SK-N-SH (cell line): ENCODE data around the gene HSPB9. TPM values are rescaled to one million over a fixed set of nuclear protein-coding genes. Genes with fewer than 3 reads are reported as not detected.

Source experiments
- CTCF ChIA-PET: fragments of 300-600, 350-600 bp; formaldehyde crosslinking; extraction: SDS; loops from one replicate; lab custom pipeline; 2021; lab: Yijun Ruan, JAX
- POLR2A ChIA-PET: fragments of 350-600 bp; sonication (Branson Sonifier 250); formaldehyde crosslinking; extraction: SDS; loops from one replicate; lab custom pipeline; 2020; ENCODE audit warnings: antibody characterized with exemption, inconsistent platforms; lab: Yijun Ruan, JAX
- DNase-seq: peaks from one replicate; pipeline ENCODE4 v3.0.0; 2012
- H2AFZ ChIP-seq: fragments of 200-600 bp; sonication (generic); 2 replicates; pipeline ENCODE4 v1.8.1; 2016; ENCODE audit warnings: antibody characterized with exemption, mild to moderate bottlenecking, low read depth
- H3F3A ChIP-seq: fragments of 200-600 bp; sonication (generic); replicated peaks from 2 replicates; pipeline ENCODE3; 2016; ENCODE audit warnings: antibody characterized with exemption, mild to moderate bottlenecking; ENCODE audit not compliant: insufficient read depth
- H3K27ac ChIP-seq, 2 experiments: fragments of 200-500 bp in 1 of 2; fragments of 200-600 bp in 1 of 2; sonication (Bioruptor generic) in 1 of 2; sonication (generic), shearing (Covaris generic) in 1 of 2; 2 replicates each; pipeline versions ENCODE4 v1.5.1 to v1.6.1; 2014 to 2016; ENCODE audit warnings: low read depth in 2 of 2, inconsistent platforms in 1 of 2, low read length in 1 of 2, mild to moderate bottlenecking in 1 of 2, mixed read lengths in 1 of 2
- H3K27me3 ChIP-seq: fragments of 200-600 bp; sonication (generic), shearing (Covaris generic); 2 replicates; pipeline ENCODE4 v1.6.1; 2016; ENCODE audit warnings: mixed run types; ENCODE audit not compliant: insufficient read depth
- H3K36me3 ChIP-seq, 2 experiments: fragments of 200-500 bp in 1 of 2; fragments of 200-600 bp in 1 of 2; sonication (Bioruptor generic) in 1 of 2; sonication (generic) in 1 of 2; replicated peaks in 1 of 2; 2 replicates each; pipeline versions ENCODE3 to v1.5.1; 2014 to 2016; ENCODE audit warnings: low read length in 1 of 2, mild to moderate bottlenecking in 1 of 2; ENCODE audit not compliant: insufficient read depth in 2 of 2, control insufficient read depth in 1 of 2
- H3K4me1 ChIP-seq, 2 experiments: fragments of 200-500 bp in 1 of 2; fragments of 200-600 bp in 1 of 2; sonication (Bioruptor generic) in 1 of 2; sonication (generic), shearing (Covaris generic) in 1 of 2; 2 replicates each; pipeline versions ENCODE4 v1.5.1 to v1.6.1; 2014 to 2016; ENCODE audit warnings: low read depth in 1 of 2, low read length in 1 of 2, mixed run types in 1 of 2; ENCODE audit not compliant: insufficient read depth in 2 of 2, control insufficient read depth in 1 of 2
- H3K4me2 ChIP-seq: fragments of 200-600 bp; sonication (generic), shearing (Covaris generic); 2 replicates; pipeline ENCODE4 v1.6.1; 2017; ENCODE audit warnings: mixed run types
- H3K4me3 ChIP-seq, 2 experiments: fragments of 200-500 bp in 1 of 2; fragments of 200-600 bp in 1 of 2; sonication (Bioruptor generic) in 1 of 2; sonication (generic), shearing (Covaris generic) in 1 of 2; 2 replicates each; pipeline versions ENCODE4 v1.5.1 to v1.8.1; 2014 to 2016; ENCODE audit warnings: low read depth in 2 of 2, inconsistent platforms in 1 of 2, low read length in 1 of 2, mild to moderate bottlenecking in 1 of 2, mixed read lengths in 1 of 2, moderate library complexity in 1 of 2
- H3K79me2 ChIP-seq: fragments of 200-600 bp; sonication (generic); 2 replicates; pipeline ENCODE4 v1.8.1; 2017; ENCODE audit warnings: mild to moderate bottlenecking; ENCODE audit not compliant: insufficient read depth
- H3K9ac ChIP-seq: fragments of 200-600 bp; sonication (generic); 2 replicates; pipeline ENCODE4 v1.6.1; 2017; ENCODE audit warnings: mixed run types
- H3K9me2 ChIP-seq: fragments of 200-600 bp; sonication (generic); 2 replicates; pipeline ENCODE4 v1.6.1; 2017; ENCODE audit warnings: mixed run types
- H3K9me3 ChIP-seq: fragments of 200-600 bp; sonication (generic); 2 replicates; pipeline ENCODE4 v1.6.1; 2017; ENCODE audit warnings: mixed run types, mild to moderate bottlenecking, moderate library complexity
- H4K20me1 ChIP-seq: fragments of 200-600 bp; sonication (generic); 2 replicates; pipeline ENCODE4 v1.6.1; 2017; ENCODE audit warnings: mild to moderate bottlenecking, mixed run types; ENCODE audit not compliant: insufficient read depth
- FOSL2 ChIP-seq: IDR thresholded peaks from 2 replicates; pipeline ENCODE4 v1.4.0; 2012; ENCODE audit warnings: low read depth, mild to moderate bottlenecking, moderate library complexity, borderline replicate concordance
- GABPA ChIP-seq: IDR thresholded peaks from 2 replicates; pipeline ENCODE4 v1.4.0; 2012; ENCODE audit warnings: low read depth, mild to moderate bottlenecking
- MXI1 ChIP-seq: IDR thresholded peaks from 2 replicates; pipeline ENCODE4 v1.6.1; 2012; ENCODE audit warnings: mild to moderate bottlenecking, low read depth, low read length, improper control_type of control experiment
- NFIC ChIP-seq: IDR thresholded peaks from 2 replicates; pipeline ENCODE4 v1.4.0; 2012; ENCODE audit warnings: borderline replicate concordance
- NRF1 ChIP-seq: IDR thresholded peaks from 2 replicates; pipeline ENCODE4 v1.6.1; 2012; ENCODE audit warnings: low read depth, mild to moderate bottlenecking, low read length
- RCOR1 ChIP-seq: fragments of 150-350 bp; IDR thresholded peaks from 2 replicates; pipeline ENCODE4 v1.6.1; 2017; ENCODE audit warnings: antibody characterized with exemption, low read length
- RFX5 ChIP-seq: IDR thresholded peaks from 2 replicates; pipeline ENCODE4 v1.6.1; 2012; ENCODE audit warnings: mild to moderate bottlenecking, improper control_type of control experiment, low read length
- RXRA ChIP-seq: IDR thresholded peaks from 2 replicates; pipeline ENCODE4 v1.4.0; 2012; ENCODE audit warnings: low read depth, mild to moderate bottlenecking, borderline replicate concordance
- TEAD4 ChIP-seq: IDR thresholded peaks from 2 replicates; pipeline ENCODE4 v1.4.0; 2012; ENCODE audit warnings: mild to moderate bottlenecking, borderline replicate concordance; ENCODE audit not compliant: insufficient read depth
- YY1 ChIP-seq: IDR thresholded peaks from 2 replicates; pipeline ENCODE4 v1.4.0; 2012; ENCODE audit warnings: low read depth, mild to moderate bottlenecking
- WGBS: methylation state at CpG from one replicate; pipeline ENCODE4 v1.1.6; 2017; ENCODE audit warnings: low lambda C conversion rate; 5-methylcytosine and 5-hydroxymethylcytosine counted together
- polyA plus RNA-seq, 3 experiments: library from polyadenylated mRNA; depleted of rRNA; stranded (reverse); fragments of >200 nt; gene quantifications; 2 replicates each; pipeline ENCODE4 v1.2.3, GENCODE V29; 2012
- TF ChIP-seq, protein P1 (sequence below): IDR thresholded peaks from 2 replicates; pipeline ENCODE4; 2012
- TF ChIP-seq, protein P2 (sequence below): IDR thresholded peaks from 2 replicates; pipeline ENCODE4 v1.6.1; 2012; ENCODE audit warnings: mild to moderate bottlenecking, low read depth, low read length, moderate library complexity
- TF ChIP-seq, protein P3 (sequence below): fragments of 150-350 bp; IDR thresholded peaks from 2 replicates; pipeline ENCODE4 v1.6.1; 2017; ENCODE audit warnings: antibody characterized with exemption, low read length, low read depth, borderline replicate concordance
- TF ChIP-seq, protein P4 (sequence below): fragments of 150-350 bp; IDR thresholded peaks from 2 replicates; pipeline ENCODE4 v1.6.1; 2016; ENCODE audit warnings: mild to moderate bottlenecking, low read depth, low read length
- TF ChIP-seq, protein P5 (sequence below): fragments of 200-600 bp; sonication (generic); IDR thresholded peaks from 2 replicates; pipeline ENCODE4 v1.6.1; 2017; ENCODE audit warnings: antibody characterized with exemption, mild to moderate bottlenecking, moderate library complexity
- TF ChIP-seq, protein P6 (sequence below): IDR thresholded peaks from 2 replicates; pipeline ENCODE4 v1.4.0; 2012; ENCODE audit warnings: low read depth
- TF ChIP-seq, protein P7 (sequence below): IDR thresholded peaks from 2 replicates; pipeline ENCODE4 v1.4.0; 2012; ENCODE audit warnings: low read depth, borderline replicate concordance

The HSPB9 gene
- polyA plus RNA-seq, 1 of the 3 experiments (the other 2 are of a cell fraction): 0.05 TPM

DNA sequence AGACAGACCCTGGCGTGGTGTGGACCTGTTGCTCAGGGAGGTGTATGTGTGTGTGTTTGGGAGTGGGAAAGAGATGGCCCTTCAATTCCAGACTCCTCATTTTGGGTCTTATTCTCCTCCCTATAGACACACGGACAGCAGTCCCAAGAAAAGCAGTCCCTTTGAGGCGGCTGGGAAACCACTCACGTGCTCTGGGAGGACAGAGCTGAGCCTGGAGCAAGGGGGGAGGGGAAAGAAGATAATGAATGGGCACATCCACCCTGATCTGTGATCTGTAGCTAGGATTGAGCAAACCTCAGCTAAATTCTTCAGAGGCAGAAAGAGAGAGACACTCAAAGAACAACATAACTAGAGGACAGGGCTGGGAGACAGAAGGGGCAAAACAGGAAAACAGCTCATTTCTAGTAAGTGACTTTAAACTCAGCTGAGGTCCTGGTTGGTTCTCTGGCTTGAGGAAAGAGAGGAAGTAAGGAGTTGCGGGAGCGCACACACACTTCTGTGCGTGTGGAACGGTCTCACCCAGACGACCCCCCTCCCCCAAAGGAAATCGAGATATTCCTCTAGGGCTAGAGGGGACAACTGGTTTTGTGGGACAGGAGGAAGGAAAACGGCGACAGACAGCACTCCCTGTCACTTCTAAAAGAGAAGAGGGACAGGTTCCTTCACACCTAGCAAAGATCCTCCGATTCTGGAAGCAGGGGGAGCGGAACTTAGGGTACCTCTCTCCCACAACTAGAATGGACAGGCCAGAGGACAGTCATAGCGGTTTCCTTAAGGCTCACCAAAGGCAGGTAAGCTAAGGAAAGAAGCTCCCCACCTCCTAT, 31.5 kb downstream of the HSPB9 start:
- H4K20me1 ChIP-seq: peaks cover 47% of the 10 kb centered on the region
- DNase-seq: no peak
- no peaks in the 10 kb centered on the region for H3K27me3 ChIP-seq
- peak overlapping the region; percentile 90 to 99 for H3K4me3 ChIP-seq
- no peaks in the 10 kb centered on the region for H3K9me2 ChIP-seq
- H3K27ac ChIP-seq: peak overlapping the region; percentile 58 to 68
- peaks cover 2% of the 10 kb centered on the region for H3F3A ChIP-seq
- WGBS: 6% methylated on average over 13 of the region's 15 CpGs
- H3K79me2 ChIP-seq: peaks cover 57% of the 10 kb centered on the region
- H3K4me1 ChIP-seq: peaks cover 11 to 17% of the 10 kb centered on the region in 2 experiments; a peak in 2 of 4 replicates
- no peaks in the 10 kb centered on the region for H3K9me3 ChIP-seq
- CTCF ChIA-PET: interaction anchor here (0.9 to 1.9 kb wide), 3 partner anchors 27 to 136 kb away, joined by 3 to 7 read pairs (median 4); partner anchors contain the start of genes DNAJC7 and KCNH4
- peak overlapping the region; percentile 100 for H3K4me2 ChIP-seq
- H3K9ac ChIP-seq: peak overlapping the region; percentile 96
- POLR2A ChIA-PET: interaction anchor here (0.5 to 0.8 kb wide), 3 partner anchors 33 to 1866 kb away, joined by 3 to 4 read pairs (median 4); partner anchors contain the start of genes DNAJC7 and KAT2A
- H3K36me3 ChIP-seq: peaks cover 4 to 6% of the 10 kb centered on the region in 2 experiments
- H2AFZ ChIP-seq: 0 out of 2 replicates have a peak overlapping the region, but pooled peaks have one; percentile 14
- TF ChIP-seq, protein P1, sequence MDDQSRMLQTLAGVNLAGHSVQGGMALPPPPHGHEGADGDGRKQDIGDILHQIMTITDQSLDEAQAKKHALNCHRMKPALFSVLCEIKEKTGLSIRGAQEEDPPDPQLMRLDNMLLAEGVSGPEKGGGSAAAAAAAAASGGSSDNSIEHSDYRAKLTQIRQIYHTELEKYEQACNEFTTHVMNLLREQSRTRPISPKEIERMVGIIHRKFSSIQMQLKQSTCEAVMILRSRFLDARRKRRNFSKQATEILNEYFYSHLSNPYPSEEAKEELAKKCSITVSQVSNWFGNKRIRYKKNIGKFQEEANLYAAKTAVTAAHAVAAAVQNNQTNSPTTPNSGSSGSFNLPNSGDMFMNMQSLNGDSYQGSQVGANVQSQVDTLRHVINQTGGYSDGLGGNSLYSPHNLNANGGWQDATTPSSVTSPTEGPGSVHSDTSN: no peak
- TF ChIP-seq MXI1 (peak; percentile 74), NFIC (no peak), NRF1 (no peak), YY1 (no peak), TEAD4 (no peak), RXRA (no peak), RCOR1 (no peak), GABPA (no peak), RFX5 (no peak), FOSL2 (no peak)
- TF ChIP-seq, protein P2, sequence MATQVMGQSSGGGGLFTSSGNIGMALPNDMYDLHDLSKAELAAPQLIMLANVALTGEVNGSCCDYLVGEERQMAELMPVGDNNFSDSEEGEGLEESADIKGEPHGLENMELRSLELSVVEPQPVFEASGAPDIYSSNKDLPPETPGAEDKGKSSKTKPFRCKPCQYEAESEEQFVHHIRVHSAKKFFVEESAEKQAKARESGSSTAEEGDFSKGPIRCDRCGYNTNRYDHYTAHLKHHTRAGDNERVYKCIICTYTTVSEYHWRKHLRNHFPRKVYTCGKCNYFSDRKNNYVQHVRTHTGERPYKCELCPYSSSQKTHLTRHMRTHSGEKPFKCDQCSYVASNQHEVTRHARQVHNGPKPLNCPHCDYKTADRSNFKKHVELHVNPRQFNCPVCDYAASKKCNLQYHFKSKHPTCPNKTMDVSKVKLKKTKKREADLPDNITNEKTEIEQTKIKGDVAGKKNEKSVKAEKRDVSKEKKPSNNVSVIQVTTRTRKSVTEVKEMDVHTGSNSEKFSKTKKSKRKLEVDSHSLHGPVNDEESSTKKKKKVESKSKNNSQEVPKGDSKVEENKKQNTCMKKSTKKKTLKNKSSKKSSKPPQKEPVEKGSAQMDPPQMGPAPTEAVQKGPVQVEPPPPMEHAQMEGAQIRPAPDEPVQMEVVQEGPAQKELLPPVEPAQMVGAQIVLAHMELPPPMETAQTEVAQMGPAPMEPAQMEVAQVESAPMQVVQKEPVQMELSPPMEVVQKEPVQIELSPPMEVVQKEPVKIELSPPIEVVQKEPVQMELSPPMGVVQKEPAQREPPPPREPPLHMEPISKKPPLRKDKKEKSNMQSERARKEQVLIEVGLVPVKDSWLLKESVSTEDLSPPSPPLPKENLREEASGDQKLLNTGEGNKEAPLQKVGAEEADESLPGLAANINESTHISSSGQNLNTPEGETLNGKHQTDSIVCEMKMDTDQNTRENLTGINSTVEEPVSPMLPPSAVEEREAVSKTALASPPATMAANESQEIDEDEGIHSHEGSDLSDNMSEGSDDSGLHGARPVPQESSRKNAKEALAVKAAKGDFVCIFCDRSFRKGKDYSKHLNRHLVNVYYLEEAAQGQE: no peak
- TF ChIP-seq, protein P3, sequence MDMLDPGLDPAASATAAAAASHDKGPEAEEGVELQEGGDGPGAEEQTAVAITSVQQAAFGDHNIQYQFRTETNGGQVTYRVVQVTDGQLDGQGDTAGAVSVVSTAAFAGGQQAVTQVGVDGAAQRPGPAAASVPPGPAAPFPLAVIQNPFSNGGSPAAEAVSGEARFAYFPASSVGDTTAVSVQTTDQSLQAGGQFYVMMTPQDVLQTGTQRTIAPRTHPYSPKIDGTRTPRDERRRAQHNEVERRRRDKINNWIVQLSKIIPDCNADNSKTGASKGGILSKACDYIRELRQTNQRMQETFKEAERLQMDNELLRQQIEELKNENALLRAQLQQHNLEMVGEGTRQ: no peak
- TF ChIP-seq, protein P4, sequence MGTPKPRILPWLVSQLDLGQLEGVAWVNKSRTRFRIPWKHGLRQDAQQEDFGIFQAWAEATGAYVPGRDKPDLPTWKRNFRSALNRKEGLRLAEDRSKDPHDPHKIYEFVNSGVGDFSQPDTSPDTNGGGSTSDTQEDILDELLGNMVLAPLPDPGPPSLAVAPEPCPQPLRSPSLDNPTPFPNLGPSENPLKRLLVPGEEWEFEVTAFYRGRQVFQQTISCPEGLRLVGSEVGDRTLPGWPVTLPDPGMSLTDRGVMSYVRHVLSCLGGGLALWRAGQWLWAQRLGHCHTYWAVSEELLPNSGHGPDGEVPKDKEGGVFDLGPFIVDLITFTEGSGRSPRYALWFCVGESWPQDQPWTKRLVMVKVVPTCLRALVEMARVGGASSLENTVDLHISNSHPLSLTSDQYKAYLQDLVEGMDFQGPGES: no peak
- TF ChIP-seq, protein P5, sequence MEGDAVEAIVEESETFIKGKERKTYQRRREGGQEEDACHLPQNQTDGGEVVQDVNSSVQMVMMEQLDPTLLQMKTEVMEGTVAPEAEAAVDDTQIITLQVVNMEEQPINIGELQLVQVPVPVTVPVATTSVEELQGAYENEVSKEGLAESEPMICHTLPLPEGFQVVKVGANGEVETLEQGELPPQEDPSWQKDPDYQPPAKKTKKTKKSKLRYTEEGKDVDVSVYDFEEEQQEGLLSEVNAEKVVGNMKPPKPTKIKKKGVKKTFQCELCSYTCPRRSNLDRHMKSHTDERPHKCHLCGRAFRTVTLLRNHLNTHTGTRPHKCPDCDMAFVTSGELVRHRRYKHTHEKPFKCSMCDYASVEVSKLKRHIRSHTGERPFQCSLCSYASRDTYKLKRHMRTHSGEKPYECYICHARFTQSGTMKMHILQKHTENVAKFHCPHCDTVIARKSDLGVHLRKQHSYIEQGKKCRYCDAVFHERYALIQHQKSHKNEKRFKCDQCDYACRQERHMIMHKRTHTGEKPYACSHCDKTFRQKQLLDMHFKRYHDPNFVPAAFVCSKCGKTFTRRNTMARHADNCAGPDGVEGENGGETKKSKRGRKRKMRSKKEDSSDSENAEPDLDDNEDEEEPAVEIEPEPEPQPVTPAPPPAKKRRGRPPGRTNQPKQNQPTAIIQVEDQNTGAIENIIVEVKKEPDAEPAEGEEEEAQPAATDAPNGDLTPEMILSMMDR: no peak
- TF ChIP-seq, protein P6, sequence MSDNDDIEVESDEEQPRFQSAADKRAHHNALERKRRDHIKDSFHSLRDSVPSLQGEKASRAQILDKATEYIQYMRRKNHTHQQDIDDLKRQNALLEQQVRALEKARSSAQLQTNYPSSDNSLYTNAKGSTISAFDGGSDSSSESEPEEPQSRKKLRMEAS: 0 out of 2 replicates have a peak, but pooled peaks have one; percentile 34
- TF ChIP-seq, protein P7, sequence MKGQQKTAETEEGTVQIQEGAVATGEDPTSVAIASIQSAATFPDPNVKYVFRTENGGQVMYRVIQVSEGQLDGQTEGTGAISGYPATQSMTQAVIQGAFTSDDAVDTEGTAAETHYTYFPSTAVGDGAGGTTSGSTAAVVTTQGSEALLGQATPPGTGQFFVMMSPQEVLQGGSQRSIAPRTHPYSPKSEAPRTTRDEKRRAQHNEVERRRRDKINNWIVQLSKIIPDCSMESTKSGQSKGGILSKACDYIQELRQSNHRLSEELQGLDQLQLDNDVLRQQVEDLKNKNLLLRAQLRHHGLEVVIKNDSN: no peak
